Transverse colon (tissue), 4 donors: ENCODE measurements around the gene TERB1. TPM values are rescaled to one million over a fixed set of nuclear protein-coding genes. Genes with fewer than 3 reads are reported as not detected.

Experiments used
- DNase-seq: peaks from one replicate; pipeline ENCODE4 v3.0.0-alpha.2; 2019
- H3K27ac ChIP-seq, 4 donors: fragments of 200-600 bp; sonication (generic); 2 replicates each; pipeline ENCODE4 v1.5.1; 2016 to 2018; ENCODE audit warnings: inconsistent platforms in 4 of 4
- H3K27me3 ChIP-seq: fragments of 200-600 bp; sonication (generic); 2 replicates; pipeline ENCODE4 v1.5.1; 2017; ENCODE audit warnings: inconsistent platforms
- H3K36me3 ChIP-seq, 4 donors: fragments of 200-600 bp; sonication (generic); 2 replicates each; pipeline ENCODE4 v1.5.1; 2017 to 2019; ENCODE audit warnings: inconsistent platforms in 4 of 4
- H3K4me1 ChIP-seq, 4 donors: fragments of 200-600 bp; sonication (generic); 2 replicates each; pipeline ENCODE4 v1.5.1; 2017 to 2020; ENCODE audit warnings: inconsistent platforms in 4 of 4
- H3K4me3 ChIP-seq, 4 donors: fragments of 200-600 bp; sonication (generic); 1 replicate in 1 of 4; 2 replicates in 3 of 4; pipeline versions ENCODE4 v1.5.1 to v1.6.1; 2017 to 2019; ENCODE audit warnings: inconsistent platforms in 4 of 4
- H3K9me3 ChIP-seq, 2 donors: fragments of 200-600 bp; sonication (generic); 2 replicates each; pipeline ENCODE4 v1.5.1; 2017 to 2019; ENCODE audit warnings: inconsistent platforms in 2 of 2
- CTCF ChIP-seq, 5 experiments: fragments of 200-600 bp in 3 of 5; fragments of 450-650 bp in 2 of 5; sonication (generic) in 3 of 5; IDR thresholded peaks; 1 replicate in 2 of 5; 2 replicates in 3 of 5; pipeline ENCODE4 v1.5.1; 2016 to 2017; ENCODE audit warnings: antibody characterized with exemption in 5 of 5, inconsistent platforms in 3 of 5, mild to moderate bottlenecking in 2 of 5, moderate library complexity in 1 of 5
- EP300 ChIP-seq: sonication (generic); formaldehyde crosslinking; IDR thresholded peaks from one replicate; pipeline ENCODE4 v1.6.1; 2017; ENCODE audit warnings: antibody characterized with exemption, low read depth
- POLR2A ChIP-seq: fragments of 450-650 bp; IDR thresholded peaks from one replicate; pipeline ENCODE4 v1.6.1; 2016; ENCODE audit warnings: antibody characterized with exemption, mild to moderate bottlenecking, moderate library complexity
- POLR2AphosphoS5 ChIP-seq, 3 donors: sonication (generic); formaldehyde crosslinking; IDR thresholded peaks; one replicate each; pipeline ENCODE4 v1.6.1; 2016; ENCODE audit warnings: antibody characterized with exemption in 3 of 3
- WGBS, 2 donors: methylation state at CpG; one replicate each; pipeline ENCODE4 v1.1.5; 2018; ENCODE audit warnings: low coverage in 1 of 2; 5-methylcytosine and 5-hydroxymethylcytosine counted together
- in situ Hi-C, 4 donors: fragments of 200-750 bp; cut with MboI; loops; one replicate each; pipeline versions ENCODE4 v1.15.0 to v1.15.1; 2017; ENCODE audit warnings: low sequenced_read_pairs in 3 of 4, low pct_ligation_motif_present in 1 of 4, low pct_unique_long_range_greater_than_20kb in 1 of 4
- intact Hi-C: fragments of 100-400 bp; cut with DNase I; formaldehyde crosslinking; loops from one replicate; pipeline ENCODE4 v1.15.1; 2023; ENCODE audit warnings: low total_unique reads
- total RNA-seq, 4 donors: library from RNA; depleted of rRNA; stranded (reverse); fragments of >200 nt; gene quantifications; one replicate each; pipeline ENCODE4 v1.1.0, GENCODE V29; 2016

Gene TERB1
- total RNA-seq, 4 donors from 2014 or later = 0.32 TPM; not detected in 3

GRCh38 chr16:66728804-66729203, 72.6 kb downstream of the TERB1 start:
- intact Hi-C loops = loop anchor here (10.0 kb wide), 1 partner anchor 136 kb away; no protein-coding TSS in a partner anchor
- H3K36me3 ChIP-seq = peaks cover 0 to 76% (median 32%) of the 10 kb centered on the region in 4 donors
- H3K4me3 ChIP-seq = no peak overlapping the region
- DNase-seq = no peak
- no peaks in the 10 kb centered on the region for H3K27me3 ChIP-seq
- H3K4me1 ChIP-seq = peaks cover 0 to 12% (median 2%) of the 10 kb centered on the region in 4 donors
- WGBS, 2 donors = 42 to 53% methylated on average over 2 to 4 of the region's 4 CpGs
- no peak for TF ChIP-seq EP300
- no peak for TF ChIP-seq POLR2A
- no peak for TF ChIP-seq POLR2AphosphoS5 (IDR thresholded peaks at IDR 0.05)
- TF ChIP-seq CTCF (IDR thresholded peaks at IDR 0.05) = no peak
- H3K27ac ChIP-seq = peak overlapping the region in 1 of 4 donors; percentile 10
- in situ Hi-C loops = no loop called here
- no peaks in the 10 kb centered on the region for H3K9me3 ChIP-seq

GRCh38 chr16:66728117-66728787, 73.1 kb downstream of the TERB1 start:
- intact Hi-C loops (loop anchor here (10.0 kb wide), 1 partner anchor 137 kb away; no protein-coding TSS in a partner anchor), in situ Hi-C loops (no loop called here)
- Histone ChIP-seq H3K36me3 (peaks cover 0 to 75% (median 32%) of the 10 kb centered on the region in 4 donors), H3K9me3 (no peaks in the 10 kb centered on the region), H3K4me3 (no peak overlapping the region), H3K27ac (peak overlapping the region in 1 of 4 donors; percentile 10), H3K27me3 (no peaks in the 10 kb centered on the region), H3K4me1 (peaks cover 0 to 12% (median 2%) of the 10 kb centered on the region in 4 donors)
- TF ChIP-seq CTCF (IDR thresholded peaks at IDR 0.05) = peak; percentile 64 to 74 (median 68)
- TF ChIP-seq POLR2A = no peak
- no peak for TF ChIP-seq POLR2AphosphoS5 (IDR thresholded peaks at IDR 0.05)
- 31 to 33% methylated on average over 3 of the region's 3 CpGs for WGBS, 2 donors
- peak; percentile 22 for DNase-seq

GRCh38 chr16:66720766-66721165, 80.6 kb downstream of the TERB1 start:
- intact Hi-C loops (loop anchor here (10.0 kb wide), 1 partner anchor 144 kb away; no protein-coding TSS in a partner anchor), in situ Hi-C loops (no loop called here)
- Histone ChIP-seq H3K27ac (no peak overlapping the region), H3K9me3 (no peaks in the 10 kb centered on the region), H3K4me1 (no peaks in the 10 kb centered on the region), H3K27me3 (no peaks in the 10 kb centered on the region), H3K36me3 (peaks cover 0 to 45% (median 18%) of the 10 kb centered on the region in 4 donors), H3K4me3 (no peak overlapping the region)
- no peak for DNase-seq
- WGBS, 2 donors = 52 to 74% methylated on average over 3 of the region's 3 CpGs
- TF ChIP-seq POLR2AphosphoS5 (IDR thresholded peaks at IDR 0.05) (no peak), POLR2A (no peak), EP300 (no peak), CTCF (IDR thresholded peaks at IDR 0.05) (no peak)

- no peak overlapping the region for H3K27ac ChIP-seq
- WGBS, 2 donors = 95 to 100% methylated on average over 2 to 4 of the region's 4 CpGs
- H3K4me3 ChIP-seq = no peak overlapping the region
- peaks cover under 1 to 15% (median 4%) of the 10 kb centered on the region in 4 donors for H3K4me1 ChIP-seq
- peaks cover 0 to 30% (median 10%) of the 10 kb centered on the region in 4 donors for H3K36me3 ChIP-seq
- no peaks in the 10 kb centered on the region for H3K27me3 ChIP-seq
- TF ChIP-seq POLR2AphosphoS5 (IDR thresholded peaks at IDR 0.05) (no peak), EP300 (no peak), POLR2A (no peak), CTCF (IDR thresholded peaks at IDR 0.05) (no peak)
- intact Hi-C loops (no loop called here), in situ Hi-C loops (no loop called here)
- no peak for DNase-seq
- no peaks in the 10 kb centered on the region for H3K9me3 ChIP-seq
Observed at GRCh38 chr16:66719246-66719645, 82.1 kb downstream of the TERB1 start.
